ENCODE data around the gene BAIAP3. TPM values are rescaled to one million over a fixed set of nuclear protein-coding genes. Genes with fewer than 3 reads are reported as not detected.

The BAIAP3 gene
- total RNA-seq, 1 experiment from 2014 or later, result 6.8 TPM

- no peak overlapping the region for H3K56ac ChIP-seq (ENCODE audit: insufficient read length, low read depth, low read length)
- H3T11ph ChIP-seq (ENCODE audit: low read length), result no peak overlapping the region
- H3K4ac ChIP-seq (ENCODE audit: low read depth, low read length), result no peak overlapping the region
- H3K4me2 ChIP-seq (ENCODE audit: insufficient read depth, insufficient read length, low read length), result no peak overlapping the region
- H4K20me1 ChIP-seq (ENCODE audit: control insufficient read depth, insufficient read depth, insufficient read length), result no peaks in the 10 kb centered on the region
- Mint-ChIP-seq H3K4me1 (no peaks in the 10 kb centered on the region), H3K27ac (no peak overlapping the region), H3K36me3 (ENCODE audit: insufficient read depth in 1 of 3, low read depth in 3 of 3) (peaks cover 53 to 91% (median 77%) of the 10 kb centered on the region in 3 experiments), H3K4me3 (no peak overlapping the region), H3K27me3 (ENCODE audit: low read depth) (no peaks in the 10 kb centered on the region), H3K9me3 (no peaks in the 10 kb centered on the region)
- no peak overlapping the region for H3K9ac ChIP-seq (ENCODE audit: extremely low read depth, insufficient read length, low read length)
- H2AFZ ChIP-seq (ENCODE audit: low read length), result no peak overlapping the region
- no peak overlapping the region for H2BK12ac ChIP-seq (ENCODE audit: insufficient read length, low read depth, low read length)
- no peak overlapping the region for H2BK15ac ChIP-seq (ENCODE audit: low read depth, low read length)
- H3K27me3 ChIP-seq (ENCODE audit: insufficient read depth, low read length), result no peaks in the 10 kb centered on the region
- H3K4me1 ChIP-seq (ENCODE audit: insufficient read depth, low read length), result no peaks in the 10 kb centered on the region
- no peak overlapping the region for H3K27ac ChIP-seq (ENCODE audit: insufficient read length, low read depth, low read length)
- H2AK5ac ChIP-seq (ENCODE audit: insufficient read length, low read length), result no peak overlapping the region
- WGBS (ENCODE audit: extremely low coverage, insufficient read length, low lambda C conversion rate), result no CpG with 5 or more reads among the region's 33 CpGs
- H3K23ac ChIP-seq (ENCODE audit: insufficient read length, low read depth, low read length), result no peak overlapping the region
- no peaks in the 10 kb centered on the region for H3K23me2 ChIP-seq (ENCODE audit: insufficient read length, low read depth, low read length, poor library complexity, severe bottlenecking)
- H2BK5ac ChIP-seq (ENCODE audit: insufficient read length, low read length), result no peak overlapping the region
- no peak overlapping the region for H3K14ac ChIP-seq (ENCODE audit: insufficient read depth, low read length)
- no peak overlapping the region for H3K18ac ChIP-seq (ENCODE audit: insufficient read length, low read depth, low read length)
- DNase-seq, result no peak
- H2BK120ac ChIP-seq (ENCODE audit: low read depth, low read length, poor library complexity, severe bottlenecking), result no peak overlapping the region
- H4K91ac ChIP-seq (ENCODE audit: insufficient read length, low read depth, low read length), result no peak overlapping the region
- H4K8ac ChIP-seq (replicated peaks; ENCODE audit: insufficient read length, low read depth, low read length), result no peak overlapping the region
- no peak overlapping the region for H4K5ac ChIP-seq (ENCODE audit: insufficient read length, low read depth, low read length)
- no peaks in the 10 kb centered on the region for H3K9me3 ChIP-seq (ENCODE audit: control insufficient read depth, low read depth, low read length)
- H2BK20ac ChIP-seq (ENCODE audit: low read depth, low read length, poor library complexity, severe bottlenecking), result no peak overlapping the region
- peaks cover 8% of the 10 kb centered on the region; the same call in 1 of the 2 replicates for H3K79me2 ChIP-seq (ENCODE audit: insufficient read depth, low read length)
- peaks cover 5% of the 10 kb centered on the region for H3K79me1 ChIP-seq (ENCODE audit: insufficient read depth, low read depth, low read length, poor library complexity, severe bottlenecking)
- TF ChIP-seq CTCF (conservative IDR thresholded peaks at IDR 0.05), result no peak
Observed at GRCh38 chr16:1319041-1319440, 14.4 kb upstream of the BAIAP3 start.

Data from H9 (cell line).